ENCODE data around the gene RNF214. TPM values are rescaled to one million over a fixed set of nuclear protein-coding genes. Genes with fewer than 3 reads are reported as not detected.

The RNF214 gene
- total and polyA plus RNA-seq, 2 of the 13 experiments (the other 11 are each of a cell fraction or from before 2014, with no cell fraction given): 10.7 to 12.6 TPM

- no peak overlapping the region for H3K9ac ChIP-seq (ENCODE audit: insufficient read depth, low read depth, low read length)
- H3K9me3 ChIP-seq (ENCODE audit: low read length): no peaks in the 10 kb centered on the region
- no peak for ATAC-seq
- H2AFZ ChIP-seq (ENCODE audit: low read length): no peak overlapping the region
- no peaks in the 10 kb centered on the region for H3K36me3 ChIP-seq (replicated peaks in 1 of 2; ENCODE audit: control insufficient read depth in 1 of 2, insufficient read depth in 2 of 2, low read length in 2 of 2)
- TF ChIP-seq JUNB (CRISPR knock-in tag; IDR thresholded peaks at IDR 0.05; ENCODE audit: borderline replicate concordance) (no peak), ZNF10 (CRISPR knock-in tag; IDR thresholded peaks at IDR 0.05; ENCODE audit: borderline replicate concordance, low read depth) (no peak), TFDP1 (CRISPR knock-in tag; IDR thresholded peaks at IDR 0.05; ENCODE audit: borderline replicate concordance) (no peak), ELF1 (CRISPR knock-in tag; IDR thresholded peaks at IDR 0.05) (no peak), SCMH1 (CRISPR knock-in tag; IDR thresholded peaks at IDR 0.05; ENCODE audit: borderline replicate concordance) (no peak), ZEB1 (IDR thresholded peaks at IDR 0.05; ENCODE audit: insufficient replicate concordance, low read depth) (no peak)
- H3K27me3 ChIP-seq (ENCODE audit: control insufficient read depth in 1 of 2, insufficient read depth in 2 of 2, low read length in 2 of 2): no peaks in the 10 kb centered on the region
- 80% methylated on average over 6 of the region's 7 CpGs for WGBS (ENCODE audit: low lambda C conversion rate)
- no TSS peak for BruUV-seq (replicated peaks)
- H3K79me2 ChIP-seq (ENCODE audit: insufficient read depth, low read length): peaks cover 2% of the 10 kb centered on the region
- no peaks in the 10 kb centered on the region for H4K20me1 ChIP-seq (ENCODE audit: insufficient read depth, low read length)
- ChIA-PET POLR2A (interaction anchor here (1.8 to 7.1 kb wide), 3 partner anchors 12 to 124 kb away, joined by 5 to 62 read pairs (median 33); partner anchors contain the start of genes BACE1, CEP164 and SIDT2), CTCF (ENCODE audit: low intra/inter-chr PET ratio, low total read pairs) (no interaction called here)
- H3K4me3 ChIP-seq (replicated peaks in 1 of 3; ENCODE audit: insufficient read depth in 1 of 3, low read depth in 2 of 3, low read length in 3 of 3): no peak overlapping the region
- H3K27ac ChIP-seq (ENCODE audit: extremely low read length, insufficient read depth, low read length): no peak overlapping the region
- intact Hi-C loops (cut with micrococcal nuclease; ENCODE audit: unreplicated experiment): no loop called here
- in situ Hi-C loops (cut with HindIII; ENCODE audit: extremely low pct_ligation_motif_present, low pct_unique_long_range_greater_than_20kb): no loop called here
- no peak overlapping the region for H3K4me2 ChIP-seq (ENCODE audit: low read depth, low read length)
- DNase-seq (ENCODE audit: low spot score): no peak
- FAIRE-seq: no peak
- peaks cover 74% of the 10 kb centered on the region for H3K4me1 ChIP-seq (ENCODE audit: insufficient read depth, low read length)
Measured at GRCh38 chr11:117302228-117302627, 69.8 kb downstream of the RNF214 start.

GRCh38 chr11:117303101-117303500 is 70.6 kb downstream of the RNF214 start:
- in situ Hi-C loops (cut with HindIII; ENCODE audit: extremely low pct_ligation_motif_present, low pct_unique_long_range_greater_than_20kb): no loop called here
- DNase-seq (ENCODE audit: low spot score) (peak; percentile 38), ATAC-seq (no peak), FAIRE-seq (no peak)
- Histone ChIP-seq H3K27ac (ENCODE audit: extremely low read length, insufficient read depth, low read length) (no peak overlapping the region), H3K9ac (ENCODE audit: insufficient read depth, low read depth, low read length) (no peak overlapping the region), H3K4me2 (ENCODE audit: low read depth, low read length) (peak overlapping the region; percentile 48), H3K36me3 (replicated peaks in 1 of 2; ENCODE audit: control insufficient read depth in 1 of 2, insufficient read depth in 2 of 2, low read length in 2 of 2) (no peaks in the 10 kb centered on the region), H3K9me3 (ENCODE audit: low read length) (no peaks in the 10 kb centered on the region), H3K4me1 (ENCODE audit: insufficient read depth, low read length) (peaks cover 65% of the 10 kb centered on the region), H3K27me3 (ENCODE audit: control insufficient read depth in 1 of 2, insufficient read depth in 2 of 2, low read length in 2 of 2) (no peaks in the 10 kb centered on the region; a peak in 1 of 5 replicates), H4K20me1 (ENCODE audit: insufficient read depth, low read length) (no peaks in the 10 kb centered on the region), H3K79me2 (ENCODE audit: insufficient read depth, low read length) (peaks cover 2% of the 10 kb centered on the region), H3K4me3 (replicated peaks in 1 of 3; ENCODE audit: insufficient read depth in 1 of 3, low read depth in 2 of 3, low read length in 3 of 3) (no peak overlapping the region; a peak in 1 of 6 replicates), H2AFZ (ENCODE audit: low read length) (no peak overlapping the region)
- WGBS (ENCODE audit: low lambda C conversion rate): no CpG with 5 or more reads among the region's 4 CpGs
- intact Hi-C loops (cut with micrococcal nuclease; ENCODE audit: unreplicated experiment): no loop called here
- POLR2A ChIA-PET: interaction anchor here (6.5 to 7.1 kb wide), 2 partner anchors 12 to 25 kb away, joined by 33 to 62 read pairs; partner anchors contain the start of genes BACE1 and CEP164
- CTCF ChIA-PET (ENCODE audit: low intra/inter-chr PET ratio, low total read pairs): no interaction called here
- no TSS peak for BruUV-seq (replicated peaks)
- no peak for TF ChIP-seq ZBTB43 (CRISPR knock-in tag; conservative IDR thresholded peaks at IDR 0.05)
- TF ChIP-seq REST (IDR thresholded peaks at IDR 0.05; ENCODE audit: borderline replicate concordance in 1 of 2, low read depth in 1 of 2, low read length in 2 of 2): no peak
- TF ChIP-seq SMYD3 (CRISPR knock-in tag; IDR thresholded peaks at IDR 0.05): no peak
- 0 out of 2 replicates have a peak, but pooled peaks have one; percentile 43 for TF ChIP-seq MIXL1 (CRISPR knock-in tag; IDR thresholded peaks at IDR 0.05)
- TF ChIP-seq HOXA9 (CRISPR knock-in tag; IDR thresholded peaks at IDR 0.05; ENCODE audit: borderline replicate concordance): 0 out of 2 replicates have a peak, but pooled peaks have one; percentile 70
- TF ChIP-seq FOXA3 (CRISPR knock-in tag; IDR thresholded peaks at IDR 0.05): peak; percentile 53
- TF ChIP-seq NCOA5 (CRISPR knock-in tag; IDR thresholded peaks at IDR 0.05): no peak

All from HepG2 (cell line).